Measurements from ENCODE around the gene PRKACB. TPM values are rescaled to one million over a fixed set of nuclear protein-coding genes. Genes with fewer than 3 reads are reported as not detected.

PRKACB gene
- total and polyA plus RNA-seq, 2 experiments from 2014 or later = 14.6 to 28.0 TPM

GRCh38 chr1:84181350-84182005 lies 37.4 kb downstream of the PRKACB start:
- Mint-ChIP-seq H3K9me3 (no peaks in the 10 kb centered on the region), H3K36me3 (ENCODE audit: low read depth) (no peaks in the 10 kb centered on the region), H3K27ac (no peak overlapping the region), H3K4me1 (no peaks in the 10 kb centered on the region), H3K4me3 (no peak overlapping the region), H3K27me3 (ENCODE audit: insufficient read depth, low read depth, poor library complexity) (no peaks in the 10 kb centered on the region)
- Histone ChIP-seq H3K79me2 (replicated peaks; ENCODE audit: insufficient read depth) (no peaks in the 10 kb centered on the region), H3F3A (replicated peaks; ENCODE audit: low read depth) (no peaks in the 10 kb centered on the region), H2AFZ (no peak overlapping the region), H3K4me1 (ENCODE audit: insufficient read depth) (no peaks in the 10 kb centered on the region), H3K4me3 (no peak overlapping the region), H3K9me2 (ENCODE audit: insufficient read depth) (no peaks in the 10 kb centered on the region), H4K20me1 (replicated peaks; ENCODE audit: insufficient read depth) (no peaks in the 10 kb centered on the region), H3K4me2 (no peak overlapping the region), H3K36me3 (ENCODE audit: insufficient read depth) (no peaks in the 10 kb centered on the region), H3K27ac (ENCODE audit: low read depth) (no peak overlapping the region), H3K27me3 (ENCODE audit: insufficient read depth) (no peaks in the 10 kb centered on the region)
- ATAC-seq (no peak), DNase-seq (ENCODE audit: low spot score) (no peak)
- TF ChIP-seq EZH2phosphoT487 (IDR thresholded peaks at IDR 0.05; ENCODE audit: unreplicated experiment) = no peak
- TF ChIP-seq JUNB (IDR thresholded peaks at IDR 0.05; ENCODE audit: unreplicated experiment) = no peak
- TF ChIP-seq CREB1 (CRISPR knock-in tag; IDR thresholded peaks at IDR 0.05; ENCODE audit: low read depth) = no peak
- TF ChIP-seq ZNF114 (CRISPR knock-in tag; IDR thresholded peaks at IDR 0.05) = no peak
- no peak for TF ChIP-seq EZH2 (IDR thresholded peaks at IDR 0.05; ENCODE audit: low read depth, unreplicated experiment)
- TF ChIP-seq ZNF331 (CRISPR knock-in tag; IDR thresholded peaks at IDR 0.05; ENCODE audit: low read depth) = no peak
- no peak for TF ChIP-seq ETS1 (IDR thresholded peaks at IDR 0.05)
- TF ChIP-seq CTCF (conservative IDR thresholded peaks at IDR 0.05; ENCODE audit: low read depth in 2 of 2) = no peak
- no peak for TF ChIP-seq REST (IDR thresholded peaks at IDR 0.05; ENCODE audit: unreplicated experiment)
- no peak for TF ChIP-seq STAT1 (IDR thresholded peaks at IDR 0.05; ENCODE audit: unreplicated experiment)
- no peak for TF ChIP-seq ZNF462 (CRISPR knock-in tag; IDR thresholded peaks at IDR 0.05)
- TF ChIP-seq POLR2AphosphoS5 (IDR thresholded peaks at IDR 0.05; ENCODE audit: low read depth) = no peak
- no peak for TF ChIP-seq NANOG (IDR thresholded peaks at IDR 0.05; ENCODE audit: borderline replicate concordance)

Data from GM23338 (cell line).